ENCODE measurements around the gene DOK7. TPM values are rescaled to one million over a fixed set of nuclear protein-coding genes. Genes with fewer than 3 reads are reported as not detected.

Gene DOK7
- total RNA-seq, 2 donors from 2014 or later, result not detected

DNA sequence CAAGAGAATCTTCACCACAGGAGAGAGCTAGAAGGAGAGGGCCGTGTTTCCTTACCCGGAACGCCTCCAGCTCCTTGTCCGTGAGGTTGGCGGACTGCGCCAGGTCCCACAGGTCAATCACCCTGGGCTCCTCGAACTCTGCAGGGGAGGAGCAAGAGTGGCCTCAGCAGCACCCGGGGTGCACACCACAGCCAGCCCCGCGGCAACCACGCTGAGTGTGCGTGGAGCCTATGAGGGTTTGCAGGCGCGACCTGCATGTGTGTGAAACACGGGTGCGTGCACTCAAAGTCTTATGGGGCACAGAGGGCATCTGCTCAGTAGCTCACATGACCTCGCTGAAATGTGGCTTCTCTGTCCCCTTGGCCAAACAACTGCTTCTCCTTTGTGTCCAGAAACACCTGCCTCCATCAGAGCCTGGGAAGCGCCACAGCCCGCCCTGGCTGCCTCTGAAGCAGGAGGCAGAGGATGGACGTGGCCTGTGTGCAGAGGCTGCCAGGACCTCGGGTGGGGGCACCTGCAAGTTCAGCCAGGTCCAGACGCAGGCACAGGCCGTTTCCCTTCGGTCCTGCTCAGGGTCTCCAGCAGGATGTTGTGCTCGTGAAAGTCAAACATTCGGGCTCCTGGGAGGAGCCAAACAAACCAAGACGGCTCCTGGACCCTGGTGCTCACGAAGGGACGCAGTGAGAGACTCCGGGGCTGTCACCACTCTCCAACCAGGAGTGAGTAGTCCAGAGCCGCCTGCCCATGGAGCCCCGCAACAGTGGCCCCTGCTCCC lies 53.1 kb downstream of the DOK7 start:
- Mint-ChIP-seq H3K4me1 (peaks cover 3% of the 10 kb centered on the region), H3K4me3 (peak overlapping the region; percentile 9), H3K27ac (peak overlapping the region; percentile 63), H3K36me3 (ENCODE audit: low read depth) (peaks cover 7% of the 10 kb centered on the region), H3K27me3 (no peaks in the 10 kb centered on the region)
- DNase-seq (no peak), ATAC-seq (no peak)
- no peaks in the 10 kb centered on the region for H3K9me3 ChIP-seq (ENCODE audit: control insufficient read depth, low read length, poor library complexity, severe bottlenecking)

DNA sequence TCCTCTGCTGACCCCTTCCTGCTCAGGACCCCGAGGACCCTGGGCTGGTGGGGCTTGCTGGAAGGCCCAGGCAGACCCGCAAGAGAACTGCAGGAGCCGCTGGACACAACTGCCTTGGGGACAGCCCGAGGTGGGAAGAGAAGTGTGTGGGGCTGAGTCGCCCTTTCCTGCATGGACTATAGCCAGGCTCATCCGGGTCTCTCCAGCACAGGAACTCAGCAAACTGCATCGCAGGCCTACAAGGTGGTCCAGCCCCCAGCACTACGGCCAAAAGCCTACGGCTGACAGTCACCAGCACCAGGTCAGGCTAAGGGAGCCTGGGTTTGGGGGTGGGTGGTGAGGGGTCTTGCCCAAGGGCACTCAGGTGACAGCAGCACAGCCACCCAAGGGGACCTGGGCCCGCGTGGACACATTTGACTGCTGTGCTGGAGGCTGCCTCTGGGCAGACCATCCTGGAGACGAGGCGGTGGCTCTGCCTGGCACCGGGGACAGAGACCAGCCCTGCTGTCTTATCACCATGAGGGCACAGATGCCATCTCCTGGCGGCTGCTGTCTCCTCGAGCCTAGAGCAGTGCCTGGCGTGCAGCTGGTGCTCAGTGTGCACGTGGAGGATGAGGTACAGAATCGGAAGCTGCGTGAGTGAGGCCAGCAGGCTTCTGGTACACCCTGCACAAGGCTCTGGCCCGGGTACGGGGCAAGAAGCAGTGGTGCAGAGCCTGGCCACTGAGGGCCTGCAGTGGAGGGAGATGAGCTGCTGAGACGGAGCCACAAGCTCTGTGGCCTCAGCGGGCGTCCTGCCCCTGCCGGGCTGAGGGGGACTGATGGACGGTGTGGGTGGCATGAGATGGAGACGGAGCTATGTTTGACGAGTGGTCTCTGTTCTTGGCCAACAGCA lies 54.0 kb downstream of the DOK7 start:
- Mint-ChIP-seq H3K4me1 (peaks cover 3% of the 10 kb centered on the region), H3K36me3 (ENCODE audit: low read depth) (peaks cover 7% of the 10 kb centered on the region), H3K4me3 (no peak overlapping the region), H3K27ac (no peak overlapping the region), H3K27me3 (no peaks in the 10 kb centered on the region)
- no peaks in the 10 kb centered on the region for H3K9me3 ChIP-seq (ENCODE audit: control insufficient read depth, low read length, poor library complexity, severe bottlenecking)
- ATAC-seq (no peak), DNase-seq (no peak)

DNA sequence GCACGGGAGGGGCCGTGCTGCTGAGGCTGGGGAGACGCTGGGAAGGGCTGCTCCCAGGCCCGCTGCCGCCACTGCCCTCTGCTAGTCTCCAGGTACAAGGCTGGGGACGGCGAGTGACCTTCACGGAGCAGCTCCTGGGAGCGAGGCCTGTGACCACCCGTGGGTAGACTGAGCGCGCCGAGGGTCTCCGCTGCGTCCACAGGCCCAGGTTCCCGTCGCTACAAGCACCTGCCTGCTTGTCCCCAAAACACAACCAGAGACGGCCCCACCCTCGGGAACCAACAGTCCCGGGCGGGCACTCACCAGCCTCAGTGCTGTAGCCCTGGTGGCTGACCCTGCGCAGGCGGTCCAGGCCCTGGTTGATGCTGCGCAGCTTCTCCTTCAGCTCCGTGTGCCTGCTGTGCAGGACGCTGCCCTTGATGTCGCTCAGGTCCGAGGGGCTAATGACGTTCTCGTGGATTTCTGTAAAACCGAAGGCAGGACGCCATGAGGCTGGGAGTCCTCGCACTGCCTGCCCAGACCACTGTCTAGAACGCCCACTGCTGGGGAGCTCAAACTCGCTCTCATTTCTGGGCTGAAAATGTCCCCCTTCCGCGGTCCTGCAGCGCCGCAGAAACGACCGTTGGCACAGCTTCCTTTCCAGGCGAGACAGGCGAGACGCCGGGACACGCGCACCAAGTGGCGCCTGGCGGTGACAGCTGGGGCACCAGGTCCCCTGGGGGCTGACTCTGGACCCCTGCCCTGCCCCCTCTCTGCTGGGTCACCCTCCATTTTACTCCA lies 54.8 kb downstream of the DOK7 start:
- H3K36me3 Mint-ChIP-seq (ENCODE audit: low read depth), result peaks cover 2% of the 10 kb centered on the region
- peaks cover 3% of the 10 kb centered on the region for H3K4me1 Mint-ChIP-seq
- H3K4me3 Mint-ChIP-seq, result no peak overlapping the region
- DNase-seq (no peak), ATAC-seq (no peak)
- H3K27me3 Mint-ChIP-seq, result no peaks in the 10 kb centered on the region
- no peaks in the 10 kb centered on the region for H3K9me3 ChIP-seq (ENCODE audit: control insufficient read depth, low read length, poor library complexity, severe bottlenecking)
- no peak overlapping the region for H3K27ac Mint-ChIP-seq

DNA sequence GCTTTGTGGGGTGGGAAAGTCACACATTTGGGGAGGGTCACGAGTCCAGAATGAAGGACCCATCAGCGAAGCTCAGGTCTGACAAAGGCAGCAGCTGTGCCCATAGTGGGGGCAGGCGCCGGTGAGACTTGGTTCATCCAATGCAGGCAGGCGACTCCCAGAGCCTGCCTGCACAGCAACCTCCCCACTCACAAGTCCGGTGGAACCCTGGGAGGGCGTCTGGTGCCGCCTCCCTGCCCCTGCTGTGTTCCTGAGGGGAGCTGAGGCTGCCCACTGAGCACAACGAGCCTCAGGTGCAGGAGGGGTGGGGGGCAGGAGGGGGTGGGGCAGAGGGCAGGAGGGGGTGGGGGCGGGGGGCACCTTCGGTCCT lies 55.4 kb downstream of the DOK7 start:
- H3K9me3 ChIP-seq (ENCODE audit: control insufficient read depth, low read length, poor library complexity, severe bottlenecking), result no peaks in the 10 kb centered on the region
- H3K4me3 Mint-ChIP-seq, result no peak overlapping the region
- DNase-seq (peak in 1 of 3 donors; percentile 0), ATAC-seq (no peak)
- H3K36me3 Mint-ChIP-seq (ENCODE audit: low read depth), result no peaks in the 10 kb centered on the region
- no peaks in the 10 kb centered on the region for H3K27me3 Mint-ChIP-seq
- H3K27ac Mint-ChIP-seq, result no peak overlapping the region
- peaks cover 3% of the 10 kb centered on the region for H3K4me1 Mint-ChIP-seq

DNA sequence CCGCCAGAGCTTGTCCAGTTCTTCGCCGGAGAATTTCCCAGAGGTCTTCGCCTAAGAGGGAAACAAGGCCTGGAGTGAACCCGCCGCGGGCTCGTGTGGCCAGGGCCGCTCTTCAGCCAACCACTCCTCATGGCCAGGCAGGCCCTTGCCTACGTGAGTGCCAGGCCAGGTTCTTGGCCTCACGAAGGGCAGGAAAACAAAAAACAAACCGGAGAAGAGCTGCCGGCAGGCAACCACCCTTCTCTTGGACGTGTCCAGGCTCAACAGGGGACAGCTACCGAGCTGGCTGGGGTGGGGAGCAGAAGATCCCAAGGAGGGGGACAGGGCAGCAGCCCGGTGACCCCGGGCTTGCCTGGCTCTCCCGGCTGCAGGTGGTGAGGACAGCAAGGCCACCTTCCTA lies 55.8 kb downstream of the DOK7 start:
- Mint-ChIP-seq H3K4me1 (peaks cover 3% of the 10 kb centered on the region), H3K4me3 (no peak overlapping the region), H3K36me3 (ENCODE audit: low read depth) (no peaks in the 10 kb centered on the region), H3K27me3 (no peaks in the 10 kb centered on the region), H3K27ac (no peak overlapping the region)
- DNase-seq, result peak in 1 of 3 donors; percentile 1
- no peak for ATAC-seq
- H3K9me3 ChIP-seq (ENCODE audit: control insufficient read depth, low read length, poor library complexity, severe bottlenecking), result no peaks in the 10 kb centered on the region

DNA sequence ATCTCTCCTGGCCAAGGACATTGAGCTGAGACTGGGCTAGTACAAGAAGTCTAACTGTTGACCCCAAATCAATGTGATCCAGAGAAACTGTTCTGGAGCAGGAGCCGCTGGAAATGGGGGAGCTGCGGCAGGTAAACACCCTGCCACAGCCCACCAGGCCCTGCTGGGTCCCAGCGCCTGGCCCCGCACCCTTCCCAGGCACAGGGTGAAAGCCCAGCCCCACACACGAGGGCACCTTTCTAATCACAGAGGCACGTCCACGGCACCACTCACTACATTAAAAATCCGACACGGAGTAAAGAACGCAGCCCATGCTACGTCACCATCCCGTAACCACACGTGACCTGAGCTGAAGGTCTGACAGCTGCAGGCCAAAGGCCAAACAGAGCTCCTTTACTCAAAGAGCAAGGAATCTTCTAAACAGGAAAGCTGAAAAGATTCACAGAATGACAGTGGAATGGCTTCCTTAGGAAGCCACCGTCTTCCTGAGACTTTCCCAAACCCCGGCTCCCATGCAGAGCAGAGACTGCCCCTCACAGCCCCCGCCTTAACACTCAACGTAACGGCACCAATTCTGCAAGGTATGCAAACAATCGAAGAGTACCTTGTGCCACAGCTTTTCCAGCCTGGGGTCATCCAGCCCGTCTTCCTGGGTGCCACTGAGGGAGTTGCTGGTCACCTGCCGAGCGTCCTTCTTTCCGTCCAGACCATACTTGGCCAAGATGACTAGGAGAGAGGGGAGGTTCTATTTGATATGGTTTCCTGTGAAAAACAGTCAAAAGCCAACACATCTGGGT lies 56.6 kb downstream of the DOK7 start:
- Mint-ChIP-seq H3K4me1 (peaks cover 3% of the 10 kb centered on the region), H3K27me3 (no peaks in the 10 kb centered on the region), H3K36me3 (ENCODE audit: low read depth) (no peaks in the 10 kb centered on the region), H3K27ac (no peak overlapping the region), H3K4me3 (no peak overlapping the region)
- ATAC-seq (no peak), DNase-seq (peak in 1 of 3 donors; percentile 0)
- no peaks in the 10 kb centered on the region for H3K9me3 ChIP-seq (ENCODE audit: control insufficient read depth, low read length, poor library complexity, severe bottlenecking)

DNA sequence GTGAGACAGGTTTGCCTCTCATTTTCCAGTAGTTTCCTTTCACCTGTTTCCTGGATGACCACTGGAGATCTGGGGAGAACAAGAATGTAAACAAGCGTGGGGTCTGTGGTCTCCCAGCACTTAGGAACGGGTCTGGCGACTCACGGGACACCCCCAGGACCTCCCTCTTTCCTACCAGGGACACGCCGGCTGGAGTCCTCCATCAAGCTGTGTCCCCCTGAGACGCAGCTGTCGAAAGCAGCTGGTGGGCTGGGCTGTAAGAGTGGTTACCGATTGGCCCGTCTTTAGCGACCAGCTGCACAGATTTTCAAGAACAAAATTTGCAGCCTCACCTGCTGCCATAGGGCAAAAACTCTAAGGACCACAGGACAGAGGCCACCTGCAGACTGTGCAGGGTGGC lies 57.2 kb downstream of the DOK7 start:
- ATAC-seq (no peak), DNase-seq (peak in 1 of 3 donors; percentile 2)
- Mint-ChIP-seq H3K27ac (no peak overlapping the region), H3K4me3 (no peak overlapping the region), H3K4me1 (peaks cover 3% of the 10 kb centered on the region), H3K36me3 (ENCODE audit: low read depth) (no peaks in the 10 kb centered on the region), H3K27me3 (no peaks in the 10 kb centered on the region)
- H3K9me3 ChIP-seq (ENCODE audit: control insufficient read depth, low read length, poor library complexity, severe bottlenecking), result no peaks in the 10 kb centered on the region

DNA sequence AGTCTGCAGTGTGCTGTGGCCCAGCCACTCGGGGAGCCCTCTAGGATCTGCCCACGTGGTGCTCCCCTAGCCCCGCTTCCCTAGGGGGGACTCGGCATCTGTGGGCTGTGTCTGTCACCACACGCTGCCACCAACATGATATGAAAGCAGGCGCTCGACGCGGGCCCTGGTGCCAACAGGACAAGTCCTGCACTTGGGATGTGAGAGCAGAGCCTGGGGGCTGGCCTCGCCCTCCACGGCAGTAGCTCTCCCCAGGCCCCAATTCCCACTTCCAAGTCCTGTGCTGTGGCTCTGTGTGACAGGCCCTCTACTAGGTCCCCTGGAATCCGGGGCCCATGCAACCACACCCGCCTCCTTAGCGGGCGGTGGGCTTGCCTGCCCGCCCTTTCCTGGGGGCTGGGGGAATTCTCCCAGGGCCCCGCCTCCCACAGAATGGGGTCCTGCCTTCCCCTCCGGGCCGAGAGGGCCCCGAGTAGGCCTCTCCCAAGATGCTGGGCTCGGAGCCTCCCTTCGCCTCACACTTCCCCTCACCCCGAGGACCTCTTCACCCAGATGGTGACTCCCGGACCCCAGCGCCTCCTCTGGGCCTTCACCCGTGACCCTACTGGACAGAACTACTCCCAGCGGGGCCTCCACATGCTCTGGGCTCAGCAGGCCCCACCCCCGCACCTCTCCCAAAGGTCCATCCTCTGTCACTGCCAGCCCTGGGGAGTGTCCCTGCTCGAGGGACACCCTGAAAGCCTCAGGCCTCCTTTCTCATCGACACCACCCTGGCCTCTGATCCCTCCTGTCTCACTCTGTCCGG lies 57.9 kb downstream of the DOK7 start:
- H3K9me3 ChIP-seq (ENCODE audit: control insufficient read depth, low read length, poor library complexity, severe bottlenecking), result no peaks in the 10 kb centered on the region
- DNase-seq (peak in 1 of 3 donors; percentile 3), ATAC-seq (no peak)
- no peak overlapping the region for H3K4me3 Mint-ChIP-seq
- H3K27ac Mint-ChIP-seq, result no peak overlapping the region
- no peaks in the 10 kb centered on the region for H3K27me3 Mint-ChIP-seq
- H3K36me3 Mint-ChIP-seq (ENCODE audit: low read depth), result no peaks in the 10 kb centered on the region
- H3K4me1 Mint-ChIP-seq, result no peaks in the 10 kb centered on the region

DNA sequence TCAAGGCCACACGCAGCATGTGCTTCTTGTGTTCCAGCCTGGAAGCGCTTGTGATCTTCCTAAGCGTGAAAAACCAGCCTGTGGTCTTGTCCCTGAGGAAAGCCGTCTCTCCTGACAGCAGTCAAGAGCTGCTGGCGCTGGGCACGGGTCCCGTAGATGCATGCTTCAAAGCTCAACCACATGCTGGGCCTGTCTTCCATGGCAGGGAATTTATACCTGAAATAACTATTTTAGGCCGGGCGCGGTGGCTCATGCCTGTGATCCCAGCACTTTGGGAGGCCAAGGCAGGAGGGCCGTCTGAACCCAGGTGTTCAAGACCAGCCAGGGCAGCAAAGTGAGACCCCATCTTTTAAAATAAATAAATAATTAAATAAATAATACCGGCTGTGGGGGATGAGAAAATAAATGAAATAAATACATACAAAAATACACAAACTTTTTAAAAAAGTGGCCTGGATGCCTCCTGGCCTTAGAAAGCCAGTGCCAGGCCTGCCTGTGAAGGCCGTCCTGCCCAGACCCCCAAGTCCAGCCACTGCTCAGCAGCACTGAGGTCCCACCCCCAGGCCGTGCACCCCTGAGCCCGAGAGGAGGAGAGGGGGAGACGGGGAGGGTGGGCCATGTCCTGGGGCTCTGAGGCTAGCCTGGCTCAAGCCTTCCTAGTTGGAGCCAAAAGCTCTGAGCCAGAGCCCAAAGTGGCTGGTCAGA lies 58.7 kb downstream of the DOK7 start:
- ATAC-seq (no peak), DNase-seq (peak in 1 of 3 donors; percentile 0)
- Mint-ChIP-seq H3K4me1 (peaks cover 2% of the 10 kb centered on the region), H3K4me3 (no peak overlapping the region), H3K27ac (no peak overlapping the region), H3K36me3 (ENCODE audit: low read depth) (no peaks in the 10 kb centered on the region), H3K27me3 (no peaks in the 10 kb centered on the region)
- no peaks in the 10 kb centered on the region for H3K9me3 ChIP-seq (ENCODE audit: control insufficient read depth, low read length, poor library complexity, severe bottlenecking)

DNA sequence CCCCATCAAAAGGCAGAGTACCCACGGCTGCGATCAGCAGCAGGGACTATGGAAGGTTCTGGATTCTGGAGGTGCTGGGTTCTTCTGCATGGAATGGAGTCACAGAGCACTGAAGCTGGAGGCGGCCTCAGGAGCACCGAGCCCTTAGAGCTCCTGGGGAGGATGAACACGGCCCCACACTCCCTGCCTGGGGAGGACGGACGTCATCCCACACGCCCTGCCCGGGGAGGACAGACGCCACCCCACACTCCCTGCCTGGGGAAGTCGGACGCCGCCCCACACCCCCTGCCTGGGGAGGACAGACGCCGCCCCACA lies 59.2 kb downstream of the DOK7 start:
- no peak for ATAC-seq
- Mint-ChIP-seq H3K4me1 (peaks cover 2% of the 10 kb centered on the region), H3K36me3 (ENCODE audit: low read depth) (no peaks in the 10 kb centered on the region), H3K4me3 (no peak overlapping the region), H3K27ac (no peak overlapping the region), H3K27me3 (no peaks in the 10 kb centered on the region)
- peak in 1 of 3 donors; percentile 2 for DNase-seq
- no peaks in the 10 kb centered on the region for H3K9me3 ChIP-seq (ENCODE audit: control insufficient read depth, low read length, poor library complexity, severe bottlenecking)

DNA sequence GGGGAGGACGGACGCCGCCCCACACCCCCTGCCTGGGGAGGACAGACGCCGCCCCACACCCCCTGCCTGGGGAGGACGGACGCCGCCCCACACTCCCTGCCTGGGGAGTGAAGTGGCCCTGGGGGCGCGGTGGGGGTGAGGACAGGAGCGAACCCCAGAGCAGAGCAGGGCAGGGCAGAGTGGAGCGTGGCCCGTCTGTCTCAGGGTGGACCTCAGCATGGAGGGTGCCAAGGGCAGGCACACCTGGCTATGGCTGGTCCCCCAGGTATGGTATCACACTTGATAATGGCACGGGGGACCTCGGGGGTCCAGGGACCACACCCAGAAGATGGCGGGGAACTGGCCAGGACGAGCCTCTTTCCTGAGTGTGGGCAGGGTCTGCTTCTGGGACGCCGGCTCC lies 59.5 kb downstream of the DOK7 start:
- Mint-ChIP-seq H3K27ac (no peak overlapping the region), H3K36me3 (ENCODE audit: low read depth) (no peaks in the 10 kb centered on the region), H3K27me3 (no peaks in the 10 kb centered on the region), H3K4me1 (peaks cover 2% of the 10 kb centered on the region), H3K4me3 (no peak overlapping the region)
- H3K9me3 ChIP-seq (ENCODE audit: control insufficient read depth, low read length, poor library complexity, severe bottlenecking), result no peaks in the 10 kb centered on the region
- DNase-seq, result no peak
- no peak for ATAC-seq

All from T-helper 17 cell (primary cell).